ENCODE results near the gene P2RY12. TPM values are rescaled to one million over a fixed set of nuclear protein-coding genes. Genes with fewer than 3 reads are reported as not detected.

Gene P2RY12
- total RNA-seq, 2 donors from 2014 or later = not detected

GRCh38 chr3:151305060-151305774 is 79.3 kb downstream of the P2RY12 start:
- peaks cover 0 to 15% of the 10 kb centered on the region in 2 donors for H3K36me3 Mint-ChIP-seq
- ATAC-seq (peak; percentile 79 to 81), DNase-seq (ENCODE audit: low spot score in 2 of 2) (peak; percentile 23 to 57)
- H3K27ac Mint-ChIP-seq = peak overlapping the region; percentile 1 to 76
- H3K9me3 Mint-ChIP-seq = no peaks in the 10 kb centered on the region

GRCh38 chr3:151303751-151304150 is 80.8 kb downstream of the P2RY12 start:
- DNase-seq (ENCODE audit: low spot score in 2 of 2) (no peak), ATAC-seq (no peak)
- peak overlapping the region; percentile 17 to 85 for H3K27ac Mint-ChIP-seq
- H3K9me3 Mint-ChIP-seq = no peaks in the 10 kb centered on the region
- peaks cover 0 to 15% of the 10 kb centered on the region in 2 donors for H3K36me3 Mint-ChIP-seq

DNA sequence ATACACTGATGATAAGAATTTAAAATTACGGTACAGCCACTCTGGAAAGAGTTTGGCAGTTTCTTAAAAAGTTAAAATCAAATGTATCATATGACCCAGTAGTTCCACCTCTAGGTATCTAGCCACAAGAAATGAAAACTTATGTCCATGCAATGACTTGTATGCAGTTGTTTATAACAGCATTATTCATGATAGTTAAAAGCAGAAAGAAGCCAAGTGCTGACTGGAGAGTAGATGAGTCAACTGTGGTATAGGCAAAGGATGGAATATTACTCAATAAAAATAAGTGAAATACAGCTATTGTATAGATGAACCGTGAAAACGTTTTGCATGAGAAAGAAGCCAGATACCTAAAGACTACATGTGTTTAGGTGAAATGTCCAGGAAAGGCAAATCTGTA is 82.8 kb downstream of the P2RY12 start:
- Mint-ChIP-seq H3K27ac (peak overlapping the region in 1 of 2 donors; percentile 1), H3K36me3 (peaks cover 0 to 15% of the 10 kb centered on the region in 2 donors), H3K9me3 (no peaks in the 10 kb centered on the region)
- peak; percentile 29 to 75 for ATAC-seq
- DNase-seq (ENCODE audit: low spot score in 2 of 2) = no peak

- Mint-ChIP-seq H3K27ac (no peak overlapping the region), H3K36me3 (peaks cover 0 to 15% of the 10 kb centered on the region in 2 donors), H3K9me3 (no peaks in the 10 kb centered on the region)
- DNase-seq (ENCODE audit: low spot score in 2 of 2) (no peak), ATAC-seq (no peak)
Measured at GRCh38 chr3:151300539-151300938, 84.0 kb downstream of the P2RY12 start.

DNA sequence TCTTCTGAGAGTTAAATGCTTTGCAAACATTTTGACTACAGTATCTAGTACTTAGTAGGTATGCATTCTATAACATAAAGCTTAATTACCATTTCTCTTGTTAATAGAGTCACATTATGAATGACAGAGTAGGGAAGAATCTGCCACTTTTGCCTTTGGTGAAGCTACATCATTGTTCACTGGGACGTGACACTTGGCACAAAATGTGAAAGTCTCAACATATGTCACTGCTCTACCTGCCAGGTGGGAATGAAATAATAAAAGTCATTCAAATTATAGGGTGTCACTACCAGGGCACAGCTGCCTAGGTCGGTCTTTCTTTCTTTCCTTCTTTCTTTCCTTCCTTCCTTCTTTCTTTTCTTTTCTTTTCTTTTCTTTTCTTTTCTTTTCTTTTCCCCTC is 85.5 kb downstream of the P2RY12 start:
- ATAC-seq = no peak
- no peak for DNase-seq (ENCODE audit: low spot score in 2 of 2)
- H3K36me3 Mint-ChIP-seq = peaks cover 0 to 15% of the 10 kb centered on the region in 2 donors
- H3K27ac Mint-ChIP-seq = no peak overlapping the region
- no peaks in the 10 kb centered on the region for H3K9me3 Mint-ChIP-seq

- ATAC-seq (no peak), DNase-seq (ENCODE audit: low spot score in 2 of 2) (no peak)
- Mint-ChIP-seq H3K36me3 (no peaks in the 10 kb centered on the region), H3K9me3 (no peaks in the 10 kb centered on the region), H3K27ac (no peak overlapping the region)
Measured at GRCh38 chr3:151297429-151297828, 87.1 kb downstream of the P2RY12 start.

- Mint-ChIP-seq H3K27ac (no peak overlapping the region), H3K9me3 (no peaks in the 10 kb centered on the region), H3K36me3 (no peaks in the 10 kb centered on the region)
- DNase-seq (ENCODE audit: low spot score in 2 of 2) (no peak), ATAC-seq (no peak)
Measured at GRCh38 chr3:151296226-151296625, 88.3 kb downstream of the P2RY12 start.

DNA sequence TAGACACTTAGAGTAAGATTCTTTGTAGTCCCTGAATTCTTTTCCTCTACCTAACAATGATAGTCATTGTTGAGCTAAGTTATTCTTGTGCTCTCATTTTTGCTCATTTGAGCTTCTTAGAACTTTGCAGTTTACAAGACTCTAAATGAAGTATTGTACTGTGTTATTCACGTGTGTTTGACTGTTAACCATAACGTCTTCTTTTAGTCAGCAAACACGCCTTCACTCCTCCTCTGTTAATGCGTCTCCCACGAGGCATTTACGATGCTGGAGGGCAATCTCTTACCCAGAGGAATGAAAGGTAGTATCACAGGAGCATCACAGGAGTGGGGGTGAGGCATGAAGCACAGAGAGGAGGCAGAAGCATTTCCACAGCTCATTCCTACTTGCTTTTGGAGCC is 91.4 kb downstream of the P2RY12 start:
- ATAC-seq (no peak), DNase-seq (ENCODE audit: low spot score in 2 of 2) (no peak)
- Mint-ChIP-seq H3K36me3 (no peaks in the 10 kb centered on the region), H3K9me3 (no peaks in the 10 kb centered on the region), H3K27ac (no peak overlapping the region)

GRCh38 chr3:151290673-151291072 is 93.9 kb downstream of the P2RY12 start:
- peak in 1 of 2 donors; percentile 22 for ATAC-seq
- DNase-seq (ENCODE audit: low spot score in 2 of 2) = no peak
- Mint-ChIP-seq H3K27ac (no peak overlapping the region), H3K9me3 (no peaks in the 10 kb centered on the region), H3K36me3 (no peaks in the 10 kb centered on the region)

GRCh38 chr3:151289445-151289844 is 95.1 kb downstream of the P2RY12 start:
- H3K9me3 Mint-ChIP-seq = no peaks in the 10 kb centered on the region
- H3K27ac Mint-ChIP-seq = no peak overlapping the region
- H3K36me3 Mint-ChIP-seq = no peaks in the 10 kb centered on the region
- ATAC-seq (no peak), DNase-seq (ENCODE audit: low spot score in 2 of 2) (no peak)

Other genes starting within 250 kb of the P2RY12 start
- gene GPR171, start 181.5 kb downstream of the P2RY12 start, total RNA-seq = 100 to 1,000 TPM in 1 of 2 donors, 10 to 100 TPM in 1; 31.2 to 113 TPM
- under 1 TPM; 0.14 to 0.68 TPM for gene P2RY14, start 106.2 kb downstream of the P2RY12 start, total RNA-seq
- 1 to 10 TPM in 1 of 2 donors, under 1 TPM in 1; 0.97 to 1.3 TPM for gene GPR87, start 67.9 kb downstream of the P2RY12 start, total RNA-seq
- gene P2RY13, start 55.2 kb downstream of the P2RY12 start, total RNA-seq = not detected
- gene IGSF10, start 76.3 kb upstream of the P2RY12 start, total RNA-seq = not detected

All from activated naive CD4-positive, alpha-beta T cell treated with anti-CD3 and anti-CD28 coated beads, Interleukin-2, amount 50 U/mL, for 72 hours (primary cell).